K562 (cell line): ENCODE data around the gene ITPR2. TPM values are rescaled to one million over a fixed set of nuclear protein-coding genes. Genes with fewer than 3 reads are reported as not detected.

ENCODE experiments used
- ATAC-seq: fragments of 200-7000 bp; cut with Tn5 transposase; 3 replicates; pipeline ENCODE4 v1.9.1; 2020; ENCODE audit warnings: moderate library complexity
- BruUV-seq: library from RNA; stranded (reverse); fragments of 400-500 nt; replicated peaks from 2 replicates; lab custom pipeline; 2021; lab: Mats Ljungman, UMichigan
- CTCF ChIA-PET: fragments of 300-600 bp; formaldehyde crosslinking; extraction: SDS; loops from one replicate; lab custom pipeline; 2021; ENCODE audit warnings: low intra/inter-chr PET ratio; lab: Yijun Ruan, JAX
- POLR2A ChIA-PET: fragments of 300-600, 350-650 bp; sonication (Branson Sonifier 250); formaldehyde crosslinking; extraction: SDS; loops from one replicate; lab custom pipeline; 2021; ENCODE audit warnings: antibody characterized with exemption, inconsistent platforms; lab: Yijun Ruan, JAX
- DNase-seq, 4 experiments: peaks; one replicate each; pipeline versions ENCODE4 v3.0.0 to v3.0.0-alpha.2; 2011 to 2018; ENCODE audit warnings: low spot score in 3 of 4, mixed read lengths in 3 of 4; ENCODE audit errors: extremely low read depth in 1 of 4
- FAIRE-seq: peaks from 2 replicates; lab custom pipeline; 2011; peaks lifted over from hg19 to GRCh38; lab: Jason Lieb, UNC
- H2AFZ ChIP-seq: 2 replicates; pipeline ENCODE4 v1.6.0; 2011; ENCODE audit warnings: low read depth, low read length, control low read depth, inconsistent platforms
- H3K27ac ChIP-seq: fragments of 200-600 bp; 3 replicates; pipeline ENCODE4 v1.8.0; 2011; ENCODE audit warnings: low read depth, mild to moderate bottlenecking, control low read depth, inconsistent platforms, low read length, moderate library complexity, mixed read lengths; ENCODE audit errors: extremely low read depth
- H3K27me3 ChIP-seq, 2 experiments: fragments of 300-600 bp in 1 of 2; 2 replicates in 1 of 2; 3 replicates in 1 of 2; pipeline versions ENCODE4 v1.6.0 to v1.8.0; 2011; ENCODE audit warnings: inconsistent platforms in 2 of 2, low read length in 2 of 2, mild to moderate bottlenecking in 1 of 2, mixed read lengths in 1 of 2, moderate library complexity in 1 of 2; ENCODE audit not compliant: control insufficient read depth in 2 of 2, insufficient read depth in 2 of 2
- H3K36me3 ChIP-seq: fragments of 300-600 bp; 3 replicates; pipeline ENCODE4 v1.8.0; 2011; ENCODE audit warnings: mild to moderate bottlenecking, low read length, inconsistent platforms; ENCODE audit not compliant: control insufficient read depth, insufficient read depth
- H3K4me1 ChIP-seq, 2 experiments: fragments of 200-600 bp in 1 of 2; replicated peaks in 1 of 2; 2 replicates in 1 of 2; 3 replicates in 1 of 2; pipeline versions ENCODE4 v1.5.1 to v1.8.0; 2011; ENCODE audit warnings: inconsistent platforms in 2 of 2, low read length in 2 of 2, mild to moderate bottlenecking in 1 of 2, mixed read lengths in 1 of 2, moderate library complexity in 1 of 2; ENCODE audit not compliant: control insufficient read depth in 2 of 2, insufficient read depth in 2 of 2
- H3K4me2 ChIP-seq: 2 replicates; pipeline ENCODE4 v1.6.1; 2011; ENCODE audit warnings: low read length, control low read depth, inconsistent platforms, mixed read lengths; ENCODE audit not compliant: insufficient read depth
- H3K4me3 ChIP-seq: fragments of 200-600 bp; sonication (generic), shearing (Covaris generic); 2 replicates; pipeline ENCODE4 v1.5.1; 2016; ENCODE audit warnings: control low read depth, inconsistent platforms
- H3K79me2 ChIP-seq: fragments of 200-600 bp; 3 replicates; pipeline ENCODE4 v1.8.0; 2011; ENCODE audit warnings: low read length, inconsistent platforms; ENCODE audit not compliant: control insufficient read depth, insufficient read depth
- H3K9ac ChIP-seq, 2 experiments: 2 replicates each; pipeline versions ENCODE4 v1.6.0 to v1.6.1; 2011; ENCODE audit warnings: low read depth in 2 of 2, low read length in 2 of 2, control low read depth in 1 of 2, inconsistent platforms in 1 of 2, mild to moderate bottlenecking in 1 of 2, mixed read lengths in 1 of 2; ENCODE audit not compliant: insufficient read depth in 1 of 2
- H3K9me1 ChIP-seq: one replicate; pipeline ENCODE4 v1.6.0; 2011; ENCODE audit warnings: inconsistent platforms, mild to moderate bottlenecking, low read length, moderate library complexity; ENCODE audit not compliant: control insufficient read depth, insufficient read depth
- H3K9me3 ChIP-seq: replicated peaks from 2 replicates; pipeline ENCODE4 v1.5.1; 2011; ENCODE audit warnings: low read depth, low read length, inconsistent platforms; ENCODE audit not compliant: control insufficient read depth, insufficient read depth
- H4K20me1 ChIP-seq: replicated peaks from 2 replicates; pipeline ENCODE4 v1.6.1; 2011; ENCODE audit warnings: low read length, inconsistent platforms, mixed read lengths; ENCODE audit not compliant: control insufficient read depth, insufficient read depth
- BHLHE40 ChIP-seq: IDR thresholded peaks from 2 replicates; pipeline ENCODE4 v1.6.1; 2011; ENCODE audit warnings: low read length, improper control_type of control experiment
- HOMEZ ChIP-seq: fragments of 250-450 bp; sonication (Bioruptor Pico); IDR thresholded peaks from 2 replicates; pipeline ENCODE4 v1.4.0; 2020; ENCODE audit warnings: mild to moderate bottlenecking, moderate library complexity
- NFIX ChIP-seq: fragments of 250-450 bp; sonication (Bioruptor Pico); IDR thresholded peaks from 2 replicates; pipeline ENCODE4 v1.4.0; 2020; ENCODE audit warnings: low read depth, mild to moderate bottlenecking, moderate library complexity
- SRF ChIP-seq, 2 experiments: fragments of 250-450, 450-650 bp in 1 of 2; sonication (Bioruptor Pico) in 1 of 2; sonication (generic) in 1 of 2; formaldehyde crosslinking; IDR thresholded peaks; 2 replicates each; pipeline versions ENCODE4 v1.5.0 to v1.5.1; 2020 to 2022; ENCODE audit warnings: mild to moderate bottlenecking in 1 of 2, missing genetic modification reagents in 1 of 2
- YBX1 ChIP-seq: fragments of 450-650 bp; IDR thresholded peaks from 2 replicates; pipeline ENCODE4 v1.7.1; 2016; ENCODE audit warnings: mild to moderate bottlenecking
- WGBS: fragments of 100-300 bp; shearing (Covaris generic); methylation state at CpG from one replicate; pipeline ENCODE4 v1.1.6; 2016; ENCODE audit warnings: low coverage, mixed read lengths; ENCODE audit not compliant: insufficient coverage; ENCODE audit errors: missing lambda C conversion rate; 5-methylcytosine and 5-hydroxymethylcytosine counted together
- in situ Hi-C: fragments of 300-500 bp; cut with MboI; formaldehyde crosslinking; loops from 4 replicates; pipeline ENCODE4 v1.15.0; 2018; ENCODE audit warnings: inconsistent platforms, mixed read lengths
- intact Hi-C: fragments of 100-400 bp; cut with micrococcal nuclease; formaldehyde crosslinking; loops from 2 replicates; pipeline ENCODE4 v1.14.2; 2022
- polyA plus RNA-seq, 8 experiments: library from polyadenylated mRNA; depleted of rRNA in 4 of 8; stranded (reverse) in 5 of 8; unstranded in 3 of 8; fragments of >200 nt; fragmentation: Nextera tagmentation in 2 of 8; fragmentation: Illumina TruSeq in 1 of 8; extraction: Ambion mirVana in 2 of 8; extraction: Trizol in 1 of 8; gene quantifications; 2 replicates each; pipeline versions ENCODE4 v1.2.1 to v1.2.3, GENCODE V29; 2011 to 2014; ENCODE audit warnings: inconsistent platforms in 1 of 8, missing spikeins in 1 of 8
- total RNA-seq, 7 experiments: library from RNA; depleted of rRNA in 6 of 7; stranded (reverse); fragments of >200 nt in 6 of 7; fragmentation: Illumina TruSeq in 2 of 7; extraction: Trizol in 2 of 7; gene quantifications; 2 replicates each; pipeline versions ENCODE4 v1.2.1 to v1.2.3, GENCODE V29; 2011 to 2021; ENCODE audit warnings: low replicate concordance in 1 of 7
- TF ChIP-seq, protein P1 (sequence below), 2 experiments: fragments of 450-650 bp in 1 of 2; sonication (generic) in 1 of 2; formaldehyde crosslinking; conservative IDR thresholded peaks; 2 replicates each; pipeline versions ENCODE4 v1.4.0 to v1.8.1; 2020 to 2022; ENCODE audit warnings: mild to moderate bottlenecking in 1 of 2, missing genetic modification reagents in 1 of 2

The ITPR2 gene
- total and polyA plus RNA-seq, 9 of the 15 experiments (the other 6 are each of a cell fraction or from before 2014, with no cell fraction given) = 0.21 to 3.3 (median 0.95) TPM

- TF ChIP-seq BHLHE40 = no peak
- no peak for TF ChIP-seq NFIX (CRISPR knock-in tag)
- no peak for TF ChIP-seq HOMEZ (CRISPR knock-in tag)
Measured at GRCh38 chr12:26668847-26669246, 164.1 kb downstream of the ITPR2 start (continued).

DNA sequence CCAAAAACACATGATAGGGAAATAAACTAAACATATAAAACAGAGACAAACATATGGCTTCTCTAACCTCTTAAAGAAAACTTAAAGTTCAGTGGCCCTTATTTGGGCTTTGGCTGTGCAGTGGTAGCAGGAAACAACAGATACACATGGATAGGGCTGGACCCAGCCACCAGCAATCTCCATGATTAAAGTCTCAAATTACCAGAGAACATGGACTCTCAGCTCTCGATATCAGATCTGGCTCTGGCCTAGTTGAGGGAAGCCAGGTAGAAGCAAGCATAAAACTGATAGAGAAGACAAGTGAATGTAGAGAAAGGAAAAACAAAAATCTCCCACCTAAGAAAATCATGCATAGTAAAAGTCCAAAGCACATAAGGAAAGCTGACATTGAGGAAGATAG, 164.8 kb downstream of the ITPR2 start:
- BruUV-seq = no TSS peak
- in situ Hi-C loops = no loop called here
- no peak for ATAC-seq
- H3K4me2 ChIP-seq = no peak overlapping the region
- WGBS = 0% methylated on average over 1 of the region's 1 CpG
- no peaks in the 10 kb centered on the region for H3K9me1 ChIP-seq
- DNase-seq = no peak
- H3K79me2 ChIP-seq = no peaks in the 10 kb centered on the region
- intact Hi-C loops = no loop called here
- H3K4me3 ChIP-seq = no peak overlapping the region
- H3K27ac ChIP-seq = no peak overlapping the region
- H4K20me1 ChIP-seq = no peaks in the 10 kb centered on the region
- H3K4me1 ChIP-seq = no peaks in the 10 kb centered on the region; a peak in 1 of 5 replicates
- no peaks in the 10 kb centered on the region for H3K9me3 ChIP-seq
- 0 out of 4 replicates have a peak, but pooled peaks of 1 of the 2 experiments have one; percentile 56 for TF ChIP-seq SRF (CRISPR knock-in tag; IDR thresholded peaks at IDR 0.05)
- TF ChIP-seq, protein P1, sequence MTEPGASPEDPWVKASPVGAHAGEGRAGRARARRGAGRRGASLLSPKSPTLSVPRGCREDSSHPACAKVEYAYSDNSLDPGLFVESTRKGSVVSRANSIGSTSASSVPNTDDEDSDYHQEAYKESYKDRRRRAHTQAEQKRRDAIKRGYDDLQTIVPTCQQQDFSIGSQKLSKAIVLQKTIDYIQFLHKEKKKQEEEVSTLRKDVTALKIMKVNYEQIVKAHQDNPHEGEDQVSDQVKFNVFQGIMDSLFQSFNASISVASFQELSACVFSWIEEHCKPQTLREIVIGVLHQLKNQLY (CRISPR knock-in tag; conservative IDR thresholded peaks at IDR 0.05) = no peak
- TF ChIP-seq YBX1 = no peak
- no peak overlapping the region for H2AFZ ChIP-seq
- POLR2A ChIA-PET = interaction anchor here (0.6 to 1.3 kb wide), 2 partner anchors 26 to 122 kb away, joined by 3 read pairs; no protein-coding TSS in a partner anchor
- H3K27me3 ChIP-seq = no peaks in the 10 kb centered on the region
- no peak overlapping the region for H3K9ac ChIP-seq
- CTCF ChIA-PET = no interaction called here
- FAIRE-seq = no peak
- no peaks in the 10 kb centered on the region for H3K36me3 ChIP-seq
